HG02623 (cell line): ENCODE results near the gene IFNA1.
"Not testable (repeated sequence)": the region's sequence is repeated elsewhere in the genome, so short reads cannot be mapped to it uniquely, and the experiment has no call there.

Source experiments
- ATAC-seq: cut with Tn5 transposase; IDR thresholded peaks from one replicate; pipeline ENCODE4 v1.9.1; 2021; ENCODE audit warnings: moderate library complexity; ENCODE audit not compliant: unreplicated experiment

The IFNA1 gene

DNA sequence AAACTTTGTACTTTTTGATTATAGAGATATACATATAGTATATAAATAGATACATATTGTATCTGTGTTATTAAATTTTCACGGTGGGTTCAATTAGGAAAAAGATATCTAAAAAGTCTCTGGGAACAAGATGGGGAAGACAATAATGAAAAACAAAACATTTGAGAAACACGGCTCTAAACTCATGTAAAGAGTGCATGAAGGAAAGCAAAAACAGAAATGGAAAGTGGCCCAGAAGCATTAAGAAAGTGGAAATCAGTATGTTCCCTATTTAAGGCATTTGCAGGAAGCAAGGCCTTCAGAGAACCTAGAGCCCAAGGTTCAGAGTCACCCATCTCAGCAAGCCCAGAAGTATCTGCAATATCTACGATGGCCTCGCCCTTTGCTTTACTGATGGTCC lies at the start of gene IFNA1:
Gene IFNA1, plus strand, starts transcription at position 301 of the 400 bp plus-strand sequence. Its CDS starts 69 bp downstream, at position 370.
- no peak for ATAC-seq

- ATAC-seq: peak; percentile 70
Observed at GRCh38 chr9:21392270-21392669, 48.0 kb upstream of the IFNA1 start.

DNA sequence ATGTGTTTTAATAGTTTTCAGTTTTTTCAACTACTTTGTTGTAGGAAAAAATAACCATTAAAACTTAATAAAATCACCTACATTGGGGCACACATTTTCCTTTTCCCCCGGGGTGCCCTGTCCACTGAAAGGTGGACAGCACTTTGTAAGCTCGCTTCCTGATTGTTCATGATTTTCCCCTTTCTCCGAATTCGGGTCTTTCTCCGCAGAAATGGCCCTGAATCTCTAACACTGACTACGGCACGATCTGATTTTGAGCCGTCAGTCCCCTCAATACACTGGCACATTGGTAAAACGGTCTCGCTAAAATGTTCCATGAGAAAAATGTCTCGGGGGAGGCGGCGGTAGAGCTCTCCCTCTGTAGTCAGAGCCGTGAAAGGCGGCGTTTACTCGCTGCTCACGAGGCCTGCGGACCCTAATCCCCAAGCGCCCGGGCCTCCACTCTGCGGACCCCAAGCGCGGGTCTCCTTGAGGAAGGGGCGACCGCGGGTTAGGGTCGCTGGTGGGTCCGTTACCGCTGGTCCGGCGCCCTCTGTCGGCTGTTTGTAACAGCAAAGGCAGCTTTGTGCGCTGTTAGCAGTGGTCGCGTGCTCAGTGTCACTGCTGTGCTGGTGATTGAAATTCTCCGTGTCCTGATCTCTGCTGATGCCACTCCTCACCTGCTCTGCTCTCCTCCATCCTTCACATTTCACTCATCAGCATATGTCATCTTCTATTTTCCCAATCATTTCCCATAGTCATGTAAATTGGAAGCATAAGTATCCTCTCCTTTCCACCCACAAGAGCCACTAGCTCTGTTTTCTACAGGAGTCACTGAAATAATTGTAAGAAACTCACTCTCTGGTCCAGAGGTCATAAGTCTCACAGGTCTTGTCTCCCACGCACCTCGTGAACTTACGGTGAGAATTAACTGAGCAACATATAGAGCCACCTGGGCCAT lies 44.2 kb upstream of the IFNA1 start:
- ATAC-seq: peak; percentile 67

GRCh38 chr9:21398955-21399489 lies 41.2 kb upstream of the IFNA1 start:
- no peak for ATAC-seq

- ATAC-seq: no peak
Observed at GRCh38 chr9:21399956-21400355, 40.3 kb upstream of the IFNA1 start.

DNA sequence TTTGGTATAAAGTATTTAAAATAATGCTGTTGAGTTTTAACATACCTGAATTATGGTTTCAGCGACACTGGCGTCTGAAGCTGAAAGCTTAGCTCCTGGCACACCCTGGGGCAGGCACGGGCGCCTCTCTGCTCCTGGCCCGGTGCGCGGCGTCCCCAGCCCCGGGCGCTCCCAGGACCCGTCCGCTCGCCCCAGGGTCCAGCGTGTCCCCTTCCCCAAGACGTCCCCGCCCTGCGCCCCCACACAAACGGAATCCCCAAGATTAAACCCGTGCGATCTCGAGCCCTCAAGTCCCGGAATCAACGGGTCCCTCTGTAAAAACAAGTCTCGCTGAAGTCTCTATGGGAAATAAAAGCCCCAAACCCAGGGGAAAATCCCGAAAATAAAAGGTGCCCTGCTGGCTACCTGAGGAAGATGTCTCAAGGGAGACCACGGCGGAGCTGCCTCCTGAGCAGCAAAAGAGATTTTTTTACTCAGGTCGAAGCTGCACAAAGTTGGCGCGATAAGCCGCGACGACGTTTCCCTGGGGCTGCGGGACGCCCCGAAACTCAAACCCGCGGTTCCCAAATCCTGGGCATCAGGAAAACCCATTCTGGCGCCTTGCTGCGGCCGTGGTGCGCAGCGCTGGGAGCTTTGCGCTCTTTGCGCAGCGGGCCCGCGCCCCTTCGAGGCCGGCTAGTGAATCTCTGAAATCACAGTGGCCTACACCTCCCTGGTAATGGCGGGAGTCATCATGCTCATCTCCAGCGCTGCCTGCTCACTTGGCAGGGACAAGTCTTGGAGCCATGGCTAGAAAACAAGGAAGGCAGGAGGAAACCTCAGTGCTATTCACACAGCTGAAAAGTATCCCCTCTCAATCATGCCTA lies 37.6 kb upstream of the IFNA1 start:
- peak; percentile 56 for ATAC-seq

- no peak for ATAC-seq
Observed at GRCh38 chr9:21404146-21404545, 36.1 kb upstream of the IFNA1 start.

DNA sequence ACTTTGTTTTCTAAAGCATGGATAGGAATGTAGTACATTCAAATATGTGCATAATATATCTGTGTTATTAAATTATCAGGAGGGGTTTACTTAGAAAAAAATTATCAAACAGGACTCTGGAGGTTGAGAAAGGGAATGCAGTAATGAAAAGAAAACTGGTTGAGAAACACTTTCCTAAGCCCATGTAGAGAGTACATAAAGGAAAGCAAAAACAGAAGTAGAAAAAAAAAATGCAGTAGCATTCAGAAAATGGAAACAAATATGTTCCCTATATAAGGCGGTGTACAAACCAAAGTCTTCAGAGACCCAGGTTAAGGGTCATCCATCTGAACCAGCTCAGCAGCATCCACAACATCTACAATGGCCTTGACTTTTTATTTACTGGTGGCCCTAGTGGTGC lies 31.4 kb upstream of the IFNA1 start, which contains the start of gene IFNA8:
Gene IFNA8, plus strand, starts transcription at position 301 of the 400 bp plus-strand sequence. Its CDS starts 60 bp downstream, at position 361.
- ATAC-seq: no peak

GRCh38 chr9:21412107-21412506 lies 28.1 kb upstream of the IFNA1 start:
- no peak for ATAC-seq

DNA sequence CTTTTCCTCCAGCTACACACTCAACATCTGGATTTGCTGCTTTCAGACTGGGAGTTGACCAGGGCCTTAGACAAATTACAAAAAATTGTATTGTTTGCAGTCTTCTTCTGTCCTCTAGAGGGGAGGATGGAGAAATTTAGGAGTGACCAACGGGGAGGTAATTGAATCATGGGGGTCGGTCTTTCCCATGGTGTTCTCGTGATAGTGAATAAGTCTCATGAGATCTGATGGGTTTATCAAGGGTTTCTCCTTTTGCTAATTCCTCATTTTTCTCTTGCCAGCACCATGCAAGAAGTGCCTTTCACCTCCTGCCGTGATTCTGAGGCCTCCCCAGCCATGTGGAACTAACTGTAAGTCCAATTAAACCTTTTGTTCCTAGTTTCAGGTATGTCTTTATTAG lies 27.1 kb upstream of the IFNA1 start:
- no peak for ATAC-seq

GRCh38 chr9:21413624-21414023 lies 26.6 kb upstream of the IFNA1 start:
- ATAC-seq: peak; percentile 57

DNA sequence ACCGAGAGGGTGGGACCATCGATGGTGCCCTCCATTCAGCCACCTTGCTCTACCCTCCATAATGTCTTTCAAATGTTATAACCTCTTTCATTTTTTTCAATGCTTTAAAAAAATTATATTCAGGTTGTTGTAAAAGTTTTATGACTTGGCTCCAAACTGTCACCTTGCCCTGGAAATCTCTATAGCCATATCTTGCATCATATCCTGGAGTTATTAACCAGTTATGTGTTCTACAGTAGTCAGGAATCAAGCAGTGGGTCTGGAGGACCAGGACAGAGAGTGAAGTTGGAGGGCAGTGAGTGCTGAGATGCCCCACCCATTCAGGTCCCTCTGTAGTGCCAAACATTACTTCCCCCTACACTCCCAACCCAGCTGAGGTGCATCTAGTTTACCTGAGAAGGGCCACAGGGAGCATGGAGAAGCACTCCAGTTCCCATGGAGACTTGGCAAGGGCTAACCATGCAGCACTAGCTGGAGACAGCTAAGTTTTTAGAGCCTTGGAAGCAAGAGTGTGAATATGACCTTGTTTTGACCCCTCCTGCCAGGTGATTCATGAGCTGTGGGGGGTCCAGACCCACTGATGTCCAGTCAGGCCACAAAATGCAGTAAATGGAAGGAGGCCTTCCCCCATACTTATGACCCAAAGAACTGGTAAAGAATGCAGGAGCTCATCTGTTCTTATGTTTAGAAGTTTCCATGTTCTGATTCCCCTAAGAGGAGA lies 25.9 kb upstream of the IFNA1 start:
- no peak for ATAC-seq

DNA sequence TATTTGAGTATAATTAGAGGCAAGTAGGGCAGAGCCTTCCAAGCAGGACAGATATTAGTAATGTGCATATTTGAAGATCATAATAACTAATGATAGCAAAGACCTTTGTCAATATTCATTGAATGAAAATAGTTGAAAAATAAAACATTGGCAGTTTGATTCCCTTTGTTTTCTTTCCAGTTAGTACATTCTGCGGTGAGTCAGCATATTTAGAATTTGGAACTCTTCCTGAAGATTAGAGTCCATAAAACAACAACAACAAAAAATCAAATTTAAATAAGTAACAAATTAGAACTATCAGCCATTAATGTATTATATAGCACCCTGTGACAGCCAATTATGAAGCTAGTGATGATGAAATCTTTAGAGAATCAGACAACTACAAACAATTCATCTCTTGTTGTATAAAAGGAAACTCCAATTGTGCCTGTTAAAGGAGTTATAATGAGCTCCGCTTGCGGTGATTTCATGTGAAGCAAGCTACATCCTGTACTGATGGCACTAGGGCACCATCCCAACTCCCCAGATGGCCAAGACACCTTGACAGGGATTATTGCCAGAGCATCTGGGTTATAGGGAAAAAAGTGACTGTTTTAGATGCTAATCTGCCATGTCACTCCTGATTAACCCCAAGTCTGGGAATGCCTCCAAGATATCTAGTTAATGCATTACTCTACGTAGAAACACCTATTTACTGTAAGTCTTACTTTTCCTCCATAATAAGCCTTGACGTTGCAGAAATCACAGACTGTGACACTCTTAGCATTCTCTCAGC lies 24.6 kb upstream of the IFNA1 start:
- ATAC-seq: no peak

- no peak for ATAC-seq
Observed at GRCh38 chr9:21428235-21428634, 12.0 kb upstream of the IFNA1 start.

GRCh38 chr9:21429191-21429590 lies 11.0 kb upstream of the IFNA1 start:
- ATAC-seq: no peak

GRCh38 chr9:21432672-21433425 lies 7.4 kb upstream of the IFNA1 start:
- ATAC-seq: peak; percentile 56

- ATAC-seq: no peak
Observed at GRCh38 chr9:21434202-21435014, 5.8 kb upstream of the IFNA1 start.

DNA sequence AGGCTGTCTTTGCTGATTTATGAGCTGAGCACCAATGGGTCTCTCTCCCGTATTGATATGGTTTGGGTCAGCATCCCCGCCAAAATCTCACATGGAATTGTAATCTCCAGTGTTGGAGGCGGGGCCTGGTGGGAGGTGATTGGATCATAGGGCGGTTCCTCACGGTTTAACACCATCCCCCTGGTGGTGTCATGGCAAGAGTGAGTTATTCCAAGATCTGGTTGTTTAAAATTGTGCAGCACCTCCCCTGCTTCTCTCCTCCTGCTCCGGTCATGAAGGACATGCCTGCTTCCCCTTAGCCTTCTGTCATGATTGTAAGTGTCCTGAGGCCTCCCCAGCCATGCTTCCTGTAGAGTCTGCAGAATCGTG lies 5.2 kb upstream of the IFNA1 start:
- ATAC-seq: not testable (repeated sequence)
